GM19035 (cell line): ENCODE data around the gene NIM1K.
"Not testable (repeated sequence)": the region's sequence is repeated elsewhere in the genome, so short reads cannot be mapped to it uniquely, and the experiment has no call there.

Experiments
- ATAC-seq: cut with Tn5 transposase; IDR thresholded peaks from one replicate; pipeline ENCODE4 v1.9.1; 2021; ENCODE audit not compliant: unreplicated experiment

The NIM1K gene

GRCh38 chr5:43191740-43192557 lies at the start of gene NIM1K:
Gene NIM1K (plus strand): TSS chr5:43192225. CDS start chr5:43245776, 53,551 bp downstream.
- peak; percentile 83 for ATAC-seq

- ATAC-seq = no peak
These were observed 47.0 kb upstream of the NIM1K start for GRCh38 chr5:43145071-43145470.

- no peak for ATAC-seq
These were observed 45.1 kb upstream of the NIM1K start for GRCh38 chr5:43146958-43147357.

DNA sequence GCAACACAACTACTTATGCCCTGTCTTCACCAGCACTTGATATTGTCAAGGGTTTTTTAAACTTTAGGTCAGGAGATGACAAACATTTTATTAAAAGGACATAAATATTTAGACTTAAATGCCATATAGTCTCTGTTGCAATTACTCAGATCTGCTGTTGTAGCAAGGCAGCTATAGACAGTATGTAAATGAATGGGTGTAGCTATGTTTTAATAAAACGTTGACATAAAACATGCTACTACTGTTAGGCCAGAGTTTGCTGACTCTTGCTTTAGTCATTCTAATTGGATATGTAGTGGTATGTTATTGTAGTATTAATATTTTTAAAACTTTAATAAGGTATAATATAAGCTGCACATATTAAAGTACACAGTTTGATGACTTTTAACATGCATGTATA lies 43.6 kb upstream of the NIM1K start:
- no peak for ATAC-seq

DNA sequence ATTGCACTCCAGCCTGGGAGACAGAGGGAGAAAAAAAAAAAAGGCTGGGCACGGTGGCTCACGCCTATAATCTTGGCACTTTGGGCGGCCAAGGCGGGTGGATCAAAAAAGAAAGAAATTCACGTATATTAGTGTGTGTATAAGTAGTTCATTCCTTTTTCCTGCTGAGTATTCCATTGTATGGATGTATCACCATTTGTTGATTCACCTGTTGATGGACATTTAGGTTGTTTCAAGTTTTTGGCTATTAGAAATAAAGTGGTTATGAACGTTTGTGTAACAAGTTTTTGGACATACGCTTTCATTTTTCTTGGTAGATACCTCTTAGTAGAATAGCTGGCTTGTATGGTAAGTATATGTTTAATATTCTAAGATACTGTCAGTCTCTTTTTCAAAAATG lies 42.8 kb upstream of the NIM1K start:
- no peak for ATAC-seq

GRCh38 chr5:43150075-43150474 lies 42.0 kb upstream of the NIM1K start:
- ATAC-seq = no peak

- ATAC-seq = no peak
These were observed 41.3 kb upstream of the NIM1K start for GRCh38 chr5:43150748-43151147.

GRCh38 chr5:43152946-43153345 lies 39.1 kb upstream of the NIM1K start:
- ATAC-seq = no peak

- ATAC-seq = no peak
These were observed 37.6 kb upstream of the NIM1K start for GRCh38 chr5:43154469-43154868.

DNA sequence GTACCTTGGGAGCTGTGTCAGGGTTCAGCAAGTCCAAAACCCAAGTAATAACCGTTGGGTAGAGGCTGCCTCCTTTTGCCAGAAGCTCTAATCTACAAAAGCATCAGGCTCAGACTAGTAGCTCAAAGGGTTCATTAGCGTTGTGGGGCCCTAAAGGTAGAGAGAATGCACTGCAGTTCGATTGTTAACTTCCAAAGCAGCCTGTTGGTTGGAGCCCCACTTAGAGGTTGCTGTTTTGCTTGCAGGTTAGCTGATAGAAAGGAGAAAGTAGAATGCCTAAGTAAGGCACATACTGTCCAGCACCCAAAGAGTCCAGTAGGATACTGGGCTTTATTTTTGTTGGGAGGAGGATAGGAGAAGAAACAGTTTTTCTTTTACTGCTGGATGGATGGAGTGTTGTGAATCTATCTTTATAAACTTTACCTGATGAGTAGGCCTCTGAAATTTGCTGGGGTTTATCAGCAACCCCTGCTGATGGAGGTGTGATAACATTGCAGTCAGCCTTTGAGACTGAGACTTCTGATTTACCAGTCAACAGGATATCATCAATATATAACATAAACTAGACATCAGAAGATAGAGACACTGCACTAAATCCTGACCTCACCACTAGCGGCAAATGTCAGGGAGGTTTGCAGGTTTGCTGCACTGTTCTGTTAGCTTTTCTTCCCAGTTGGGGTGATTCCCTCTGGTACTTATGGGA lies 36.5 kb upstream of the NIM1K start:
- ATAC-seq = no peak

- peak; percentile 61 for ATAC-seq
These were observed 35.6 kb upstream of the NIM1K start for GRCh38 chr5:43156388-43156787.

DNA sequence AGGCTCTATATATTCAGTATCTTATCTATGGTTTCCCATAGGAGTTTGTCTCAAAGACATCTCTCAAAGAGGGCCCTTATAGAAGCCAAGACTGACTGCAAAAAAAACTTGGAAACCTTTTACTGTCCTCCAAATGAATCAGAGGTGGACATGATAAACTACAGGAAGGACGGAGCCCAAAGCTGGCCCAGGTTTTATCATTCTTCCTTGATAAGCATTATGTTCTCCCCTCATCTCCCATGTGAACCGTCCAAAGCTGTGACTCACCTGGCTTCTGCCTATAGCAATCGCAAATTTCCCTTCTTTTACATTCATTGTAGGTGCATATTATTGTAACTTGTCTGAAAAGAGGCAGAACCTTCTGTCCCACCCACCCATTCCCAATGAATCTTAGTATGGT lies 35.0 kb upstream of the NIM1K start:
- ATAC-seq = no peak

DNA sequence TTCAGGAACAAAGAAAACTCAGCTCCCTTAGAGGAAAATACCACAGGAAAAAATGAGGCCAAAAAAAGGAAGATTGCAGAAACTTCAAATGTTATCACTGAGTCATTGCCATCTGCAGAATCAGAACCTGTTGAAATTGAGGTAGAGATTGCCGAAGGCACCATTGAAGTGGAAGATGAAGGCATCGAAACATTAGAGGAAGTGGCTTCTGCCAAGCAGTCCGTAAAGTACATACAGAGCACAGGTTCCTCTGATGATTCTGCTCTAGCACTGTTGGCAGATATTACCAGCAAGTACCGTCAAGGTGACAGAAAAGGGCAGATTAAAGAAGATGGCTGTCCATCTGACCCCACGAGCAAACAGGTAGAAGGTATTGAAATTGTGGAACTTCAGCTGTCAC lies 30.8 kb upstream of the NIM1K start:
- no peak for ATAC-seq

- ATAC-seq = not testable (repeated sequence)
These were observed 27.2 kb upstream of the NIM1K start for GRCh38 chr5:43164801-43165200.

DNA sequence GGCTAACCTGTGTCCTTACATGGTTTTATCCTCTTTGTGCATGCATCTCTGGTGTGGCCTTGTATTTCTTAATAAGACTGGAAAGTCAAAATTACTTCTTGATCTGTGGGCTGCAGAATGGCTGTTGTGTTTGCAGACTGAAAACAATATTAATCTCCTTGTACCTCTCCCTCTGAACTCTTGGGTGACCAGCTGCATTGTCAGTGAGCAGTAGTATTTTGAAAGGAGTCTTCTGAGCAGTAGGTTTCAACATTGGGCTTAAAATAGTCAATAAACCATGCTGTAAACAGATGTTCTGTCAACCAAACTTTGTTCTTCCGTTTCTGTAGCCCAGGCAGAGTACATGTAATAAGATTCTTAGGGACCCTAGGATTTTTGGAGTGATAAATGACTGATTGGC lies 26.7 kb upstream of the NIM1K start:
- no peak for ATAC-seq

GRCh38 chr5:43168175-43168574 lies 23.9 kb upstream of the NIM1K start:
- ATAC-seq = no peak

DNA sequence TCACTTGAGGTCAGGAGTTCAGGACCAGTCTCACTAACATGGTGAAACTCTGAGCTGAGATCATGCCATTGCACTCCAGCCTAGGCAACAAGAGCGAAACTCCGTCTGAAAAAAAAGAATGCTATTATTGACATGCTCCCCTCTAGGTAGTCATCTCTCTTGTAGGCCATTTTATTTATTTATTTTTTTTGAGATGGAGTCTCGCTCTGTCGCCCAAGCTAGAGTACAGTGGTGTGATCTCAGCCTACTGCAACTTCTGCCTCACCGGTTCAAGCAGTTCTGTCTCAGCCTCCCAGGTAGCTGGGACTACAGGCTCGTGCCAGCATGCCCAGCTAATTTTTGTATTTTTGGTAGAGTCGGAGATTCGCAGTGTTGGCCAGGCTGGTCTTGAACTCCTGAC lies 20.6 kb upstream of the NIM1K start:
- ATAC-seq = no peak

GRCh38 chr5:43171926-43172325 lies 20.1 kb upstream of the NIM1K start:
- no peak for ATAC-seq

- ATAC-seq = no peak
These were observed 19.2 kb upstream of the NIM1K start for GRCh38 chr5:43172779-43173178.

DNA sequence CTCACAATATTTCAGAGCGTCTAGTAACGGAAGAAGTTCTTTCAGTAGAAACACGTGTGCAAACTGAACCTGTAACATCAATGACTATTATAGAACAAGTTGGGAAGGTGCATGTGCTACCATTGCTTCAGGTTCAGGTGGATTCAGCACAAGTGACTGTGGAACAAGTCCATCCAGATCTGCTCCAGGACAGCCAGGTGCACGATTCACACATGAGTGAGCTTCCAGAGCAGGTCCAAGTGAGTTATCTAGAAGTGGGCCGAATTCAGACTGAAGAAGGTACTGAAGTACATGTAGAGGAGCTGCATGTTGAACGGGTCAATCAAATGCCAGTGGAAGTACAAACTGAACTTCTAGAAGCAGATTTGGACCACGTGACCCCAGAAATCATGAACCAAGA lies 17.4 kb upstream of the NIM1K start:
- ATAC-seq = no peak

DNA sequence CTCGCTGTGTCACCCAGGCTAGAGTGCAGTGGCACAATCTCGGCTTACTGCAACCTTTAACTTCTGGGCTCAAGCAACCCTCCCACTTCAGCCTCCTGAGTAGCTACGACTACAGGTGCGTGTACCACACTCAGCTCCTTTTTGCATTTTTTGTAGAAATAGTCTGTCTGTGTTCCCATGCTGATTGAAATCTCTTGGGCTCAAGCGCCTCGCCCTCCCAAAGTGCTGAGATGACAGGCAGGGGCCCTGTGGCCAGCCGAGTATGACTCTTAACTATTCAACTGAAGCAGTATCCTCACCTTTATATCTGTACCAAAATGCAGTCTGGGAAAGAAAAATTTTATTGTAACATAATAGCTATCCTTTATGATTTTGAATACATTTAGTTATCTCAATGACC lies 12.2 kb upstream of the NIM1K start:
- ATAC-seq = no peak

- no peak for ATAC-seq
These were observed 9.6 kb upstream of the NIM1K start for GRCh38 chr5:43182421-43182820.
